ENCODE data around the gene TNS1.

DNA sequence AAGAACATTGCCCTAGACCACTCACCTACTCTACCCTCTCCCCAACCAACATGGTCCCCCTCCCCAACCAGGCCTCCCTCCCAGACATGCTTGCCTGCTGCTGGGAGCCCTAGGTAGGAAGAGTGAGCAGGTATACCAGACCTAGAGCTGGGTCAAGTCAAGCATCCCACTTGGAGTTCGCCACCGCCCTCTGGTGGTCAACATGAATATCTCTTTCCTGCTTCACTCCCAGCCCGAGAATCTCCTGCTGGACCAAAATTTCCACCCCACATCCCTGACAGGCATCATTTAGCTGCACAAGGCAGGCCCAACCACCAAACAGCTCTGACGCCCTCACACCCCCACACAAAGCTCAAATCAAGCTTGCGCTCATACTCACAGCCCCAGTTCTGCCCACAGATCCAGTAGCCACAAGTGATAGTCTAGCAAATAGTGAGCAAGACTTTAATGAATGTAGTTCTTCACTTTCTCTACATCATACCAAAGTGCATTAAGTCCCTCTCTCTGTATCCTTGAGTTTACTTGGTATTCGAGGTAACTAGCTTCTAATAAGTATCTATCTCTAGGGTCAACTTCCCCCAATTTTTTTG is 116.0 kb downstream of the TNS1 start:
- no peak for TF ChIP-seq POLR2A (IDR thresholded peaks at IDR 0.05)
- TF ChIP-seq, protein P1, sequence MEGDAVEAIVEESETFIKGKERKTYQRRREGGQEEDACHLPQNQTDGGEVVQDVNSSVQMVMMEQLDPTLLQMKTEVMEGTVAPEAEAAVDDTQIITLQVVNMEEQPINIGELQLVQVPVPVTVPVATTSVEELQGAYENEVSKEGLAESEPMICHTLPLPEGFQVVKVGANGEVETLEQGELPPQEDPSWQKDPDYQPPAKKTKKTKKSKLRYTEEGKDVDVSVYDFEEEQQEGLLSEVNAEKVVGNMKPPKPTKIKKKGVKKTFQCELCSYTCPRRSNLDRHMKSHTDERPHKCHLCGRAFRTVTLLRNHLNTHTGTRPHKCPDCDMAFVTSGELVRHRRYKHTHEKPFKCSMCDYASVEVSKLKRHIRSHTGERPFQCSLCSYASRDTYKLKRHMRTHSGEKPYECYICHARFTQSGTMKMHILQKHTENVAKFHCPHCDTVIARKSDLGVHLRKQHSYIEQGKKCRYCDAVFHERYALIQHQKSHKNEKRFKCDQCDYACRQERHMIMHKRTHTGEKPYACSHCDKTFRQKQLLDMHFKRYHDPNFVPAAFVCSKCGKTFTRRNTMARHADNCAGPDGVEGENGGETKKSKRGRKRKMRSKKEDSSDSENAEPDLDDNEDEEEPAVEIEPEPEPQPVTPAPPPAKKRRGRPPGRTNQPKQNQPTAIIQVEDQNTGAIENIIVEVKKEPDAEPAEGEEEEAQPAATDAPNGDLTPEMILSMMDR (IDR thresholded peaks at IDR 0.05) = peak; percentile 26 to 71 (median 66)

All from Peyer's patch (tissue), 4 donors.